NCI-H1930 (cell line): ENCODE measurements around the gene NWD2.
"Not testable (repeated sequence)": the region's sequence is repeated elsewhere in the genome, so short reads cannot be mapped to it uniquely, and the experiment has no call there.

ENCODE experiments used
- DNase-seq, 2 experiments: peaks; one replicate each; lab custom pipeline; 2025; lab: John Stamatoyannopoulos, UW

NWD2 gene

GRCh38 chr4:37244583-37245390, at the start of gene NWD2:
NWD2 (plus strand) TSS chr4:37244743; CDS start chr4:37245068, 325 bp downstream.
- no peak for DNase-seq

- no peak for DNase-seq
Observed at GRCh38 chr4:37197899-37198298, 46.6 kb upstream of the NWD2 start.

GRCh38 chr4:37204740-37205139, 39.8 kb upstream of the NWD2 start:
- not testable (repeated sequence) for DNase-seq

- no peak for DNase-seq
Observed at GRCh38 chr4:37216209-37216608, 28.3 kb upstream of the NWD2 start.

- no peak for DNase-seq
Observed at GRCh38 chr4:37219242-37219641, 25.3 kb upstream of the NWD2 start.

- no peak for DNase-seq
Observed at GRCh38 chr4:37219990-37220389, 24.6 kb upstream of the NWD2 start.

- no peak for DNase-seq
Observed at GRCh38 chr4:37220685-37221084, 23.9 kb upstream of the NWD2 start.

- no peak for DNase-seq
Observed at GRCh38 chr4:37223732-37224131, 20.8 kb upstream of the NWD2 start.

- DNase-seq = no peak
Observed at GRCh38 chr4:37224854-37225253, 19.7 kb upstream of the NWD2 start.

- no peak for DNase-seq
Observed at GRCh38 chr4:37225778-37226177, 18.8 kb upstream of the NWD2 start.

GRCh38 chr4:37232315-37232714, 12.2 kb upstream of the NWD2 start:
- no peak for DNase-seq

GRCh38 chr4:37236165-37236564, 8.4 kb upstream of the NWD2 start:
- no peak for DNase-seq

- DNase-seq = no peak
Observed at GRCh38 chr4:37241647-37242046, 2.9 kb upstream of the NWD2 start.

GRCh38 chr4:37243051-37243450, 1.5 kb upstream of the NWD2 start:
- no peak for DNase-seq

GRCh38 chr4:37243722-37244582, 591 bp upstream of the NWD2 start:
- no peak for DNase-seq

- DNase-seq = no peak
Observed at GRCh38 chr4:37245391-37245954, 930 bp downstream of the NWD2 start.

GRCh38 chr4:37246891-37247290, 2.3 kb downstream of the NWD2 start:
- DNase-seq = no peak

GRCh38 chr4:37258221-37258620, 13.7 kb downstream of the NWD2 start:
- DNase-seq = no peak

- no peak for DNase-seq
Observed at GRCh38 chr4:37268319-37268718, 23.8 kb downstream of the NWD2 start.

GRCh38 chr4:37279121-37279520, 34.6 kb downstream of the NWD2 start:
- no peak for DNase-seq

GRCh38 chr4:37279894-37280592, 35.5 kb downstream of the NWD2 start:
- DNase-seq = no peak

- DNase-seq = no peak
Observed at GRCh38 chr4:37299468-37299867, 54.9 kb downstream of the NWD2 start.
